GM19452 (cell line): Measurements from ENCODE around the gene GTF3A.

Experiments used
- ATAC-seq: cut with Tn5 transposase; IDR thresholded peaks from one replicate; pipeline ENCODE4 v1.9.1; 2021; ENCODE audit not compliant: unreplicated experiment

The GTF3A gene

GRCh38 chr13:27446986-27447583 is 22.7 kb downstream of the GTF3A start:
- ATAC-seq: no peak

GRCh38 chr13:27448308-27448707 is 23.9 kb downstream of the GTF3A start:
- no peak for ATAC-seq

- ATAC-seq: no peak
These were observed 24.7 kb downstream of the GTF3A start for GRCh38 chr13:27449081-27449603.

- ATAC-seq: peak; percentile 82
These were observed 25.8 kb downstream of the GTF3A start, which contains the start of gene MTIF3 for GRCh38 chr13:27449936-27450828. TSS of gene MTIF3 (minus strand) at chr13:27450564. CDS start at chr13:27440448, 10,116 bp downstream.

- no peak for ATAC-seq
These were observed 26.6 kb downstream of the GTF3A start for GRCh38 chr13:27450921-27451471.

GRCh38 chr13:27455331-27455855 is 31.0 kb downstream of the GTF3A start:
- no peak for ATAC-seq

- no peak for ATAC-seq
These were observed 37.6 kb downstream of the GTF3A start for GRCh38 chr13:27461940-27462584.

GRCh38 chr13:27463500-27463899 is 39.1 kb downstream of the GTF3A start:
- ATAC-seq: no peak

- ATAC-seq: no peak
These were observed 41.2 kb downstream of the GTF3A start for GRCh38 chr13:27465611-27466010.

- no peak for ATAC-seq
These were observed 42.1 kb downstream of the GTF3A start for GRCh38 chr13:27466513-27466912.

GRCh38 chr13:27470075-27470820 is 45.8 kb downstream of the GTF3A start:
- no peak for ATAC-seq

GRCh38 chr13:27472441-27472840 is 48.0 kb downstream of the GTF3A start:
- ATAC-seq: no peak

GRCh38 chr13:27472941-27473340 is 48.5 kb downstream of the GTF3A start:
- no peak for ATAC-seq

GRCh38 chr13:27474751-27475268 is 50.4 kb downstream of the GTF3A start:
- no peak for ATAC-seq

GRCh38 chr13:27476943-27477703 is 52.7 kb downstream of the GTF3A start:
- peak; percentile 65 for ATAC-seq

- ATAC-seq: no peak
These were observed 57.3 kb downstream of the GTF3A start for GRCh38 chr13:27481766-27482165.

GRCh38 chr13:27482983-27483382 is 58.6 kb downstream of the GTF3A start:
- ATAC-seq: peak; percentile 92

GRCh38 chr13:27483421-27483820 is 59.0 kb downstream of the GTF3A start:
- no peak for ATAC-seq
